ENCODE measurements around the gene PDE4D. TPM values are rescaled to one million over a fixed set of nuclear protein-coding genes. Genes with fewer than 3 reads are reported as not detected.

The PDE4D gene
- total and polyA plus RNA-seq, 2 of the 4 experiments (the other 2 are of a cell fraction): 1.4 to 7.9 TPM

GRCh38 chr5:59337240-59337639 is 556.3 kb downstream of the PDE4D start:
- no peaks in the 10 kb centered on the region for H4K20me1 ChIP-seq (ENCODE audit: insufficient read depth, low read length)
- no peak overlapping the region for H2BK15ac ChIP-seq (ENCODE audit: low read depth, low read length)
- no peaks in the 10 kb centered on the region for H3K9me1 ChIP-seq (ENCODE audit: insufficient read depth, low read length)
- H4K5ac ChIP-seq (ENCODE audit: low read depth, low read length): no peak overlapping the region
- dilution Hi-C loops (cut with HindIII; ENCODE audit: low sequenced_read_pairs, unreplicated experiment): no loop called here
- H2AK5ac ChIP-seq (ENCODE audit: low read depth, low read length): no peak overlapping the region
- no peak overlapping the region for H3K56ac ChIP-seq (ENCODE audit: extremely low read depth, insufficient read depth, low read length)
- H3K4ac ChIP-seq (ENCODE audit: low read depth, low read length): no peak overlapping the region
- H3K14ac ChIP-seq (replicated peaks; ENCODE audit: low read depth, low read length): no peak overlapping the region
- no peak overlapping the region for H3K23ac ChIP-seq (ENCODE audit: low read depth, low read length)
- H3K4me2 ChIP-seq (ENCODE audit: low read depth, low read length): no peak overlapping the region
- WGBS, 2 experiments (ENCODE audit: extremely low coverage in 2 of 2, insufficient read length in 1 of 2): no CpG with 5 or more reads among the region's 8 CpGs
- no peaks in the 10 kb centered on the region for H3K4me1 ChIP-seq (ENCODE audit: control insufficient read depth, insufficient read depth, low read length)
- H2BK120ac ChIP-seq (ENCODE audit: low read depth, low read length): no peak overlapping the region
- BruUV-seq (replicated peaks): no TSS peak
- H2BK5ac ChIP-seq (ENCODE audit: low read depth, low read length, poor library complexity, severe bottlenecking): no peak overlapping the region
- no peaks in the 10 kb centered on the region for H3K9me3 ChIP-seq (ENCODE audit: control insufficient read depth, insufficient read depth, low read length)
- ChIA-PET CTCF (no interaction called here), POLR2A (ENCODE audit: unreplicated experiment) (no interaction called here)
- H2BK20ac ChIP-seq (ENCODE audit: low read depth, low read length): no peak overlapping the region
- no peak overlapping the region for H2AFZ ChIP-seq (replicated peaks; ENCODE audit: low read length, poor library complexity)
- in situ Hi-C loops (cut with MboI; ENCODE audit: low sequenced_read_pairs): no loop called here
- no peak overlapping the region for H3K4me3 ChIP-seq (ENCODE audit: insufficient read depth, low read depth, low read length)
- no peak overlapping the region for H2AK9ac ChIP-seq (replicated peaks; ENCODE audit: low read depth, low read length, poor library complexity)
- no peaks in the 10 kb centered on the region for H3K36me3 ChIP-seq (ENCODE audit: control insufficient read depth, insufficient read depth, low read length)
- no peak for DNase-seq
- no peak overlapping the region for H3K18ac ChIP-seq (ENCODE audit: low read depth, low read length)
- H3K79me1 ChIP-seq (ENCODE audit: low read depth in 1 of 2, low read length in 2 of 2): no peaks in the 10 kb centered on the region
- no peak overlapping the region for H4K8ac ChIP-seq (ENCODE audit: low read depth in 2 of 2, low read length in 2 of 2)
- ATAC-seq (ENCODE audit: low read depth): no peak
- H4K91ac ChIP-seq (ENCODE audit: insufficient read depth, low read depth, low read length): no peak overlapping the region
- no peak for TF ChIP-seq USF2 (IDR thresholded peaks at IDR 0.05; ENCODE audit: low read depth, low read length)
- no peak for TF ChIP-seq MXI1 (IDR thresholded peaks at IDR 0.05; ENCODE audit: borderline replicate concordance, low read depth, low read length)
- TF ChIP-seq FOS (IDR thresholded peaks at IDR 0.05; ENCODE audit: low read depth, low read length): no peak
- TF ChIP-seq SMC3 (IDR thresholded peaks at IDR 0.05; ENCODE audit: low read depth, low read length): no peak
- TF ChIP-seq CTCF (conservative IDR thresholded peaks at IDR 0.05; ENCODE audit: low read depth, low read length): no peak
- TF ChIP-seq MAFK (IDR thresholded peaks at IDR 0.05; ENCODE audit: low read depth, low read length): no peak
- no peak for TF ChIP-seq MAZ (IDR thresholded peaks at IDR 0.05; ENCODE audit: borderline replicate concordance, low read depth, low read length)
- no peak for TF ChIP-seq RFX5 (IDR thresholded peaks at IDR 0.05; ENCODE audit: low read depth, low read length)
- no peak for TF ChIP-seq RCOR1 (IDR thresholded peaks at IDR 0.05; ENCODE audit: insufficient replicate concordance, low read length)
- TF ChIP-seq POLR2A (IDR thresholded peaks at IDR 0.05; ENCODE audit: low read depth, low read length): no peak
- TF ChIP-seq BHLHE40 (IDR thresholded peaks at IDR 0.05; ENCODE audit: low read depth, low read length): no peak
- TF ChIP-seq CHD1 (IDR thresholded peaks at IDR 0.05; ENCODE audit: low read depth, low read length): no peak
- TF ChIP-seq RAD21 (IDR thresholded peaks at IDR 0.05; ENCODE audit: low read length): no peak
- TF ChIP-seq ELK1 (IDR thresholded peaks at IDR 0.05; ENCODE audit: borderline replicate concordance, low read depth, low read length): no peak
- no peak overlapping the region for H3K27ac ChIP-seq (ENCODE audit: insufficient read depth, low read length)
- H3K27me3 ChIP-seq (ENCODE audit: control insufficient read depth, insufficient read depth, low read length): no peaks in the 10 kb centered on the region; the same call in 1 of the 2 replicates
- H3K9ac ChIP-seq (ENCODE audit: low read depth, low read length): no peak overlapping the region
- intact Hi-C loops (cut with micrococcal nuclease): no loop called here

Measured in IMR-90 (cell line).